OCI-LY1 (cell line): ENCODE measurements around the gene OVOL3.

Experiments used
- CTCF ChIP-seq: fragments of 200-600 bp; sonication (generic), shearing (Covaris generic); IDR thresholded peaks from 2 replicates; pipeline ENCODE4 v1.5.1; 2017; ENCODE audit warnings: mild to moderate bottlenecking, antibody characterized with exemption, low read length, moderate library complexity, mixed read lengths
- EZH2 ChIP-seq: fragments of 200-600 bp; sonication (generic), shearing (Covaris generic); IDR thresholded peaks from 2 replicates; pipeline ENCODE4 v1.8.0; 2017; ENCODE audit warnings: borderline replicate concordance, mixed run types, mild to moderate bottlenecking, antibody characterized with exemption, low read length, moderate library complexity, mixed read lengths

- TF ChIP-seq CTCF, result no peak
- TF ChIP-seq EZH2, result no peak
These were observed 10.7 kb downstream of the OVOL3 start for GRCh38 chr19:36121486-36122124.
